Stimulated activated CD8-positive, alpha-beta memory T cell treated with anti-CD3 and anti-CD28 coated beads, Interleukin-7, amount 100 ng/mL, for 48 hours (primary cell): ENCODE measurements around the gene STYX.
A peak's percentile ranks its signal among the peaks of the same experiment; 100 is the strongest.

Experiments used
- DNase-seq, 2 donors: peaks; one replicate each; pipeline ENCODE4 v3.0.0-alpha.2; 2020; ENCODE audit warnings: low read depth in 1 of 2; ENCODE audit errors: extremely low read depth in 1 of 2

The STYX gene

DNA sequence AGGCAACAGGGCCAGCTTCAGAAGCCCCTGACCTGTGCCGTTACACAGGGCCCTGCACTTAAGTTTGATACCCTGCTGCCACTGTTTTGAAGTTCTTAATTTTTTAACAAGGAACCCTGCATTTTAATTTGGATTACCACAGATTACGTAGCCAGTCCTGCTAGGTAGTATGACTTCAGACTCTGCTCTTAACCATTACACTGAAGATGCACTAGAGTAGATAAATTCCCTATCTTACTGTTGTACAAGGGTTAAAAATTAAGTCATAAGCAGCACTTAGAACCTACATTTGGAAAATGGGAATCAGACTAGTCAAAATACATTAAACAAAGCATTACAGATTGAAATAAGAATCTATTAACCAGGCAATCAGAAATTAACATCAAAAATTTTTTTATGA, 59.2 kb downstream of the STYX start:
- no peak for DNase-seq

DNA sequence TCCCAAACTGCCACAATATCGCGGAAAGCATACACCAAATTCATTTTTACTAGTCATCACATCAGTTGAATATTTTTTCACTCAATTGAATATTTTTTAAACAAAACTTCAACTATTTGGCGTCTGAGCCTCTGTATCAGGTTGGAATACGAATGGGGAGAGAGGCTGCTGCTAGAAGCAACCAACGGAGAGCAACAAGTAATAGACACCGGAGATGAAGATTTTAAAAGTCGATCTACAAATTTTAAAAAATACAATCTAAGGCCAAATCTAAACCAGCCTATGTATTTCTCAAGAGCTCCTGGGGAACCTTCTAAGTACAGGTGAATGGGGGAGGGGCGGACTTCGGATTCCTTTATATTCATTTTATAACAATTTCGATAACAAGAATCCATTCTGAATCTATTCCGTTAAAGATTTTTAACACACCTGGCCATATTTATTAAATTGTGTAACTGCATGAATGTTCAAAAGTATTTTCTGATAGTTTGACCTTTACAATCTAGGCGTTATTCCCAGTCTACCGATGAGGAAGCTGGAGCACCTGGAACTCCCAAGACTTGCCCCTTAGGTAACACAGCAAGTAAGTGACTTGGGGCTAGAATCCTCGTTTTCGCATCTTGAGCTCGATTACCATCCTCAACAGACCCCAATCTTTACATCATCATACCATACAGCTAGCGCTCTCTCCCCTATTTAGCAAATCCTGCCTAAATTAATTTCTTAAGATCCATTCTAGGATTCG, 60.2 kb downstream of the STYX start:
- DNase-seq, result no peak

DNA sequence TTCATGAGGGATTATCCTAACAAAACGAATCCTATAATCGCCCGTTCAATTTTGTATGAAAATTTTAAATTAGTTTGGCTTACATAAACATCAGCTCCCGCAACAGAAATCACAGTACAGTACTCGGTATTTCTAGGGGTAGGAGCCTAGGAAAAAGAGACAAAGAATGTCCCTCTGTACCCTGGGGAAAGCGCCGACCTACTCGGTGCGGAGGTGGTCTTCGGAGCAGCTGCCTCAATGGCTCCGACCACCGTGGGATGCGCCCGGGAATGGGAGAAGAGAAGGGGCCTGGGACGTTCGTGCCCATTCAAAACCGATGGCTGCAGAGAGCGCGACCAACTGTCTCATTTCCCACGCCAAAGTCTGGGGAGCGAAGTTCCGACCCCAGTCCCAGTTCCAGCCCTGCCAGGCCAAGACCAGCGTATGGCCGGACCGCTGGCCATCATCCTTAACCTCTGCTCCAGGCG, 60.8 kb downstream of the STYX start:
- DNase-seq, result no peak

DNA sequence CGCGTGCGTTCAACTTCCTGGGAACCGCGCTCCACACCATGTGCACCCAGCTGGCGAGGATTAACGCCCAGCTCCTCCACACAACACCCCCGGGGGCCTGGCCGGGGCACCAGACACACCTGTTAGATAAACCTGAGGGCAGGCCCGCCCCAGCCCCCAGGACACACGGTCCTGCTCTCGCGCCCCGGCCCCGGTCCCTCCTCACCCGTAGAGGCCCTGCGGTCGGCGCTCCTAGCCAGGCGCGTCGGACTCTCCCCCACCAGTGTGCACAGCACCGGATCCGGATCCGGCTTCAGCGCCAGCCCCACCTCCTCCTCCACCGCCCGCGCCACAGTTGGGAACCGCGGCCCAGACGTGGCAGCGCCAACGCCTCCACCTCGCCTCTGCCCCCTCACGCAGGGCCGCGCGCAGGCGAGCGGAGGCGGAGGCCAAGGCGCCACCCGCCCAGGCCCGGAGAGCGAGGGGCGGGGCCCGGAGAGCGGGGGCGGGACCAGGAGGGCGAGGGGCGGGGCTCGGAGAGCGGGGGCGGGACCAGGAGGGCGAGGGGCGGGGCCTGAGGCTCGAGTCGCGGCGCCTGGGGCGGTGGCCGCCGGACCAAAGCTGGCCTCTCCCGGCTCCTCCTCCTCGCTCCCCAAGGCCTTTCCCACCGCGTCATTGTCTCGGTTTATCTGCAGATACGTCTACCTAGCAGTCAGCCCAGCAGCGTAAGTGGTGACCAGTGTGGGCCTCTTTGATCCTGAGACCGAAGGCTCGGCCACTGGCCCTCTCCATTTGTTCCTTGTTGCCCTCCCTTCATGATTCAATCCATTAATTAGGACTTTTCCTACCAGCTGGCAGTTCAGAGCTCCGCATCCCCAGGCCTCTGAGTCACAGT, 61.5 kb downstream of the STYX start, which contains the start of gene GNPNAT1:
Gene GNPNAT1, minus strand, starts transcription at position 385 of the 874 bp plus-strand sequence. CDS start 6,957 bp downstream, outside the sequence.
- DNase-seq, result peak; percentile 74 to 79

DNA sequence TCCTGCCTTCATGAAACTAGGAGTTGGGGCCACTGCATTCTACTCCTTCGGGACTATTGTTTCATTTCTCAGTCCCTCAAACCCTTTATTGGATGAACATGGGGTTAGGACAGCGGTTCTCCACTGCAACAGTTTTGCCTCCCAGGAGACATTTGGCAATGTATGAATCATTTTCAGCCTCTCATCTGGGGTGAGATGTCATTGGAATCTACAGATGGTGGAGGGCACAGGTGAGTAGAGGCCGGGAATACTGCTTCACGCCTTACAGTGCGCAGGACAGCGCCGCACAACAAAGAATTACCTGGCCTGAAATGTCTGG, 62.1 kb downstream of the STYX start:
- no peak for DNase-seq

DNA sequence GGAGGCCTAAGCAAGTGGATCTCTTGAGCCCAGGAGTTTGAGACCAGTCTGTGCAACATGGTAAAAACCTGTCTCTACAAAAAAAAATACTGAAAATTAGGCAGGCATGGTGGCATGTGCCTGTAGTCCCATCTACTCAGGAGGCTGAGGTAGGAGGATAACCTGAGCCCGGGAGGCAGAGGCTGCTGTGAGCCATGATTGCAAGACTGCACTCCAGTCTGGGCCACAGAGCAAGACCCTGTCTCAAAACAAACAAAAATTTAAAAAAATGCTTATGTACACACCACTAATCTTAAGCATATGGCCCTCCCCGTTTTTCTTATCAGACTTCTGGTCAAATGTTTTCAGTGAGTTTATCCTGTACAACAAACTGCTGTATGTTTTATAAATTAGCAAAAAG, 63.1 kb downstream of the STYX start:
- DNase-seq, result no peak

DNA sequence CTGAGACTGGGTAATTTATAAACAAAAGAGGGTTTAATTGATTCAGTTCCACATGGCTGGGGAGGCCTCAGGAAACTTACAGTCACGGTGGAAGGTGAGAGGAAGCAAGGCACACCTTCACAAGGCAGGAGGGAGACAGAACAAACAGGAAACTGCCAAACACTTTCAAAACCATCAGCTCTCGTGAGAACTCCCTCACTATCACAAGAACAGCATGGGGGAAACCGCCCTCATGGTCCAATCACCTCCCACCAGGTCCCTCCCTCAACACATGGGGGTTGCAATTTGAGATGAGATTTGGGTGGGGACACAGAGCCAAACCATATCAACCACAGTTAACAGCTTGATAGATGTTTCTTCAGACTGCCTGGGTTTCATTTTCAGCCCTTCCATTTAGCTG, 67.7 kb downstream of the STYX start:
- DNase-seq, result no peak

DNA sequence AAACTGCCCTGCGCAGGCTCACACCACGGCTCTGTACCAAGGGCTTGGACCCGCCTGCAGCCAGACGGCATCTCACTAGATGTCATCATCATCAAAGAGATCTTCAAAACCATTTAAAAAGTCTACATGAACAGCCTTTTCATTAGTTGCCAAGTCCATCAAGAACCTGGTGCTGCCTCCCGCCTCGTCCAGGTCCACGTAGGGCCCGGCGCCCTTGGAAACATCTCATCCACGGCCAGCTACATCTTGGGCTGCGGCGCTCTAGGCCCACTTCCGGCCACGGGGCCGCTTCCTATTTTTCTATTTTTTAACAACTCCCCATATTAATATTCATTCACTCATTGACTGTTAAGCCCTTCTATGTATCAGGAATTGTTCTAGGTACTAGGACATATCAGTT, 68.9 kb downstream of the STYX start:
- DNase-seq, result no peak

DNA sequence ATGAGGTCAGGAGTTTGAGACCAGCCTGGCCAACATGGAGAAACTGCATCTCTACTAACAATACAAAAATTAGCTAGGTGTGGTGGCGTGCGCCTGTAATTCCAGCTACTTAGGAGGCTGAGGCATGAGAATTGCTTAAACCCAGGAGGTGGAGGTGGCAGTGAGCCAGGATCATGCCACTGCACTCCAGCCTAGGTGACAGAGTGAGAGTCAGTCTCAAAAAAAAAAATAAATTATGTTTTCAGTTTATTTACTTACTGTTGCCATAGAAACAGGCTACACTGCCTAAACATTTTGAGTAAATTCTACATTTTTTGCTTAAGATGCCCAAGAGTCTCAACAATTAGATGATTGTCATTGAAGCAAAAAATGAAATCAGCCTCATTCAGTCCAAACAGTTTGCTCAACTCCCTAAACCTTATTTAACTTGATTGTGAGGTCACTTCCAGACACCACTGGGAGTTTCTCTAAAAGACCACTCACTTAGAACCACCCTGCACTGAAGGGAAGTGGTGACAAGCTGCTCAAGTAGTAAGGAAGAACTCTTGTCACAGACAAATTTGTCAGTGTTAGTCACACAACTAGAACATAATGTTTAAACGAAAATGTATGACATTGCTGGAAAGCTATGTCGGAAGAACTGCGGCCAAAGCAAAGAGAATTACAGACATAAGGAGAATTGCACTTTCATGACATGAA, 71.2 kb downstream of the STYX start:
- DNase-seq, result no peak

DNA sequence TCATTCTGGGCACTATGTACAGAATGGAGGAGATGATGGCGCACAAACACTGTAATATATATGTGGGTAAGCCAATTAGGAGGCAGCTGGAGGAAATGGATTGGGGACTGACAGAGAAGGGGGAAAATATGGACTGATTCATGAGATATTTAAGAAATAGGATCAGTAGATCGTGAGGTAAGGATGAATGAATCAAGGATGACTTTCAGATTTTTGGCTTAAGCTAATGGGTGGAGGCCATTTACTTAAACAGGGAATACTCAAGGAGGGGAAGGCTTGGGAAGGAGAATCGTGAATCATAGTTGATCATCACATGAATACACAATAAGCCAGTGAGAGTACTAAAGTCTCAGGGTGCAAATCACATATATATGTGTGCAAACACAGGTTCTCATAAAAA, 72.6 kb downstream of the STYX start:
- DNase-seq, result no peak

DNA sequence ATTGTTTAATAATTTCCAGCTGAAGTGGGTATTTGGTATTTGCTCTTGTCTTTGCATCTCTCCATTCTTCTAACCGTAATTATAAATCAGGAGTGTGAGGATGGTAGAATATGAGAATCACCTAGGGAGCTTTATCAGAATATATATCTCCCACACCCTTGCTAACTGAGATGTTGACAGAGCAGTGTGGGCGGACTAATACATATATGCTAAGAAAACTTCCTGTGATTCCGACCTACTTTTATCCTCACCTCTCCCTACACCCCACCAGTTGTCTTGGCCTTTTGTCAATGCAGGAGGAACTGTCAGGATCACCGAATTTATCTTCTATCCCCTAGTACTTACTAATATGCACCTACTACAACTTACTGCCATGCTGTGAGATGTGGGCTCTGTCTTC, 76.1 kb downstream of the STYX start:
- DNase-seq, result no peak

DNA sequence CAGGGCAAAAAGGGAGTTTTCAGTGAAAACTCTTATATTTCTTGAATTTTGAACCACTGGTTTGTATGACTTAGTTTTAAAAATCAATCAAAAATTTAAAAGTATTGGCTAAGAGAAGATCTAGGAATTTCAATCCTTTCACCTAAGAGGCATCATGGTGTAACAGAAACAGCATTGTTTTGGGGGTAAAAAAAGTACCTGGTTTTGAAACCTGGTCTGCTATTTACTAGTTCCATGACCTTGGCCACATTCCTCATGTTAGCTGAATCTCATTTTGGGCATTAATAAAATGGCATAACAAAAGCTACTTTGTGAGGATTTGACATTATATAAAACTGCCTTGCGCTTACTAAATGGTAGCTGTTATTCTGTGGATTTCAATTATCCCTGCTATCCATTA, 78.1 kb downstream of the STYX start:
- no peak for DNase-seq

DNA sequence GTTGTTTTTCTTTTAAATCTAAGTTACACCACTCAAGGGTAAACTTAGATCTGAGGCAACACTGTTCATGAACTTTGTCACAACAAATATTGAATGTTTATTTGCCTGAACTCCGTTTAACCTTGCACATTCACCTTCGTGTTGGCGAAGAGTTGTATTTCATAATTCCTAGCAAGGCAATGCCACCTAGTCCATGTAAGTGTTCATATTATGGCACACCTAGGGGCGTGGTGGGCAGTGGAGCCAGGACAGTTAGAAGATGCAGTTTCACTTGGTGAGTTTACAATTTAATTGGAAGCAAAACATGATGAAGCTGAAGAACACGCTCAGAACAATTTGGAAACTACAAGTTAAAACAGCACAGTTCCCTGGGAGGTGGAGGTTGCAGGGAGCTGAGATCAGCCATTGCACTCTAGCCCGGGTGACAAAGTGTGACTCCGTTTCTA, 91.9 kb downstream of the STYX start:
- DNase-seq, result no peak

DNA sequence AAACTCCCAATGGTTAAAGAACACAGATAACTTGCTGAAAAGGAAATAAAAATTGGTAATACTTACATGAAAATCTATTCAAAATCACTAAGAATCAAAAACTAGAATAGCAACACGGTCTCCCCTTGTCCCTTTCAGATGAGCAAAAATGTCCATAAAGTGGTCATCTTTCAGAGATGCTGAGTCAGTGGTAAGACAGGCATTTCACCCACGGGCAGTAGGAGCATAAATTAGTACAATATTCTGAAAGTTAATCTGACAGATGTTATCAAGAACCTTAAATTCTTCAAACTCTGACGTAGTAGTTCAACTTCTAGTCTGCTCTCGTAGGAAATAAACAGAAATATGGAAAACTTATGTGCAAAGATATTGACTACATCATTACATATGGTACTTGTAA, 94.5 kb downstream of the STYX start:
- DNase-seq, result no peak
